ENCODE results near the gene RANBP17.
"Not testable (repeated sequence)": the region's sequence is repeated elsewhere in the genome, so short reads cannot be mapped to it uniquely, and the experiment has no call there.

RANBP17 gene

DNA sequence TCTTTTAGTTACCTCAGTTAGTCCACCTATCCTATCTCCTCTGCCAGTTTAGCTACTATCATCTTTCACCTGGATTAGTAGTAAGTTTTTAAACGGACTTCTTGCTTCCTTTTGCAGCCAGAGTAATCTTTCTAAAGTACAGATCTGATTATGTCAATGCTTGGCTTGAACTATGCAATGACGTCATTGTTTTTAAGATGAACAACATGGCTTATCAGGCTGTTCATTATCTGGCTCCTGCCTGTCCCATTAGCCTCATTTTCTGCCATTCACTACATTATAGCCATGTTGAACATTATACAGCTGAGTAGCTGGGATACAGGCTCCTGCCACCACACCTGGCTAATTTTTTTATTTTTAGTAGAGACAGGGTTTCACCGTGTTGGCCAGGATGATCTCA, 98.7 kb downstream of the RANBP17 start:
- no peak for DNase-seq

DNA sequence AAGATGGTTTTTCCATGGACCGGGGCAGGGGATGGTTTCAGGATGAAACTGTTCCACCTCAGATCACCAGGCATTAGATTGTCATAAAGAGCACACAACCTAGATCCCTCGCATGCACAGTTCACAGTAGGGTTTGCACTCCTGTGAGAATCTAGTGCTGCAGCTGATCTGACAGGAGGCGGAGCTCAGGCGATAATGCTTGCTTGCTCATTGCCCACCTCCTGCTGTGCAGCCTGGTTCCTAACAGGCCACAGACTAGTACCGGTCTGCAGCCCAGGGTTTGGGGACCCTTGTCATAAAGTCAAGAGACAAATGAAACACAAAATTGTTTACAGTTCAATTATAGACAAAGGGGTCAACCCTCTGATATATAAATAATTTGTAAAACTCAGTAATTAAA, 101.7 kb downstream of the RANBP17 start:
- DNase-seq: no peak

DNA sequence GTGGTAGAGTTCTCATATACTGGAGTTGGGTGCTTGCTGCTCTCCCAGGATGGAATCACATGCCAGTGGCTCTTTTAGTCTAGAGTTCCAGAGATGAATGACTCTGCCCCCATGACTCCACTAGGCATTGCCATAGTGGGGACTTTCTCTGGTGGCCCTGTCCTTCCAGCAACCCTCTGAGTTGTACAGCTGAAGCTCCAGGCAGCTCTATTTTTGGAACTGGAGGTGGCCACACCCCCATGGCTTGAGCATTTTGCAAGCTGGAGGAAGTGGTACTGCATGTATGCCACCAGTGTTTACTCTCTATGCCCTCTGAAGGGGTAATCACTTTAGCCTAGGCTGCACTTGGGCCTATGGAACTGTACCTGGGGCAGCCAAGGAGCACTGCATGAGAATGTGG, 112.6 kb downstream of the RANBP17 start:
- no peak for DNase-seq

GRCh38 chr5:170980261-170980660, 118.4 kb downstream of the RANBP17 start:
- not testable (repeated sequence) for DNase-seq

DNA sequence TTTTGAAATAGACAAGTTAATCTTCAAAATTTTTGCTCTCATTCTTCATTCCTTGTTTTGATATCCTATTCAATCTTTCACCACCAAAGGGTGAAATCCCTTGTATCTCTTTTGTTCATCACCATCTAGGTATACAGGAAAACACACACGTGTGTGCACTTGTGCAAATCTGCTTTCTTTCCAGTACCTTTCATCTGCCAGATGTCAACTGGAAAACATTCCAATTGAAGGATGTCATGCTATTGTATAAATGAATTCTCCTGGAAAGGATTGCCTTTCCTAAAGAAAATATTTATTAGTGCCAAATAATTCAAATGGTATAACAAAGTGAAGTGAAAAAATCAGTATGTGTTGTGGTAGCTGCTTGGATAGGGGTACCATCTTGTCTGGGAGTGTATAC, 123.7 kb downstream of the RANBP17 start:
- DNase-seq: no peak

GRCh38 chr5:170986598-170986997, 124.8 kb downstream of the RANBP17 start:
- DNase-seq: peak; percentile 15

DNA sequence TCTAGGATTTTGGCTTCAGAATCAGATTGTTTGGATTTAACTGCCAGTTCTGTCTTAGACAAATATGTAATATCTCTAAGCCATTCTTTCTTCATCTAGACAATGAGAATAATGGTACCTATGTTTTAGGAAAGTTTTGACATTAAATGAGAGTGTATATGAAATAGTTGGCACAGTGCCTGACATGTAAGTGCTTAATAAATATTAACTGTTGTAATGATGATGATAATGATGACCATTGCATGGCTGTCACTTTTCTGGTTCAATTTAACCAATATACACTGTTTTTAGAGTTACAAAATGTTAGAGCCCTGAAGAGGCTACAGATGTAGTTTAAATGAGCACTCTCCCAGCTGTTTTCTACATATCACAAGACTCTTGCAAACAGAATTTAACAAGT, 131.7 kb downstream of the RANBP17 start:
- no peak for DNase-seq

DNA sequence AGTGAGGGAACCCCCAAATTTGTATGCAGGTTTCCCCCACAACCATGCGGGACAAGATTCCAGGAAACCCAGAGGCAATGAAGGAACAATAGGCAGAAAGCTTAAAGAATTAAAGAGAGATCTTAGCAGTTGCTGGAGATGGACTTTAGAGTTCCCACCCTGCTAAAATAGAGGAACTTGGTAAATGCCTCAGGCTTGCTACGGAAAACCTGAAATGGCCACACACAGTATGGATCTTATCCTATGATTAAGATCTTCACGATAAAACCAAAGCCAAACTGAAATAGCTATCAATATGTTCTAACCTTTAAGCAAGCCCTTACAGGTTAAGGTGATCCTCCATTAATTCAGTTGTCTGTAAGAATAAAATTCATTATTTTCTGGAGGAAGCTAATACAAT, 148.3 kb downstream of the RANBP17 start:
- DNase-seq: no peak

- DNase-seq: no peak
Observed at GRCh38 chr5:171010816-171011215, 149.0 kb downstream of the RANBP17 start.

DNA sequence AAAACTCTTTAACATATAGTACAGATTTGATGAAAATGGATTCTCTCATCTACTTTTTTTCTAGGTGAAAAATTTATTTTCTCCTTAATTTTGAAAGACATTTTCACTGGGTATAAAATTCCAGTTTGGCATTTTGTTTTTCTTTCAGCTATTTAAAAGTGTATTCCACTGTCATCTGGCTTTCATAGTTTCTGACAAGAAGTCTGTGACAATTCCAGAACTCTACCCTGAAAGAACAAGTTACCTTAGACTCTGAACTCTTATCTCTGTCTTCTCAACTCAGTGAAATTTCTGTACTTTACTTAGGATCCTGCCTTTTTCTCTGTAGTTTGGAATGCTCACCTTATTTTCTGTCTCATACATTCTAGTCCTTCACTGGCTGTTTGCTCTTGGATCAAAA, 161.7 kb downstream of the RANBP17 start:
- no peak for DNase-seq

DNA sequence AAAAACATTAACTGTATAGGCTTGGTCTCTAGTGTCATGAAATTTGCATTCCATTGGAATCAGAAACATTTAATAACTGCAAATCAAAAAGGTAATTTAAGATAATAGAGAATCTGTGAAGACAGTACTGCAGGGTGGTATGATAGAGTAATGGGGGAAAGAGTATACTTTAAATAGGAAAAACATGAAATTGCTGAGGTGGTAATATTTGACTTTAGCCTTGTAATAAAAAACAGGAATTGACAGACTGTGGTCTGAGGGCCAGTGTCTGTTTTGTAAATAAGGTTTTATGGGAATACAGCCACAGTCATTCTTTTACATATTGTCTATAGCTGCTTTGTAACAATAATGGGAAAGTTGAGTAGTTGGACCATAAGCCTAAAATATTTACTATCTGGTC, 162.3 kb downstream of the RANBP17 start:
- DNase-seq: no peak

GRCh38 chr5:171029401-171029800, 167.6 kb downstream of the RANBP17 start:
- DNase-seq: no peak

DNA sequence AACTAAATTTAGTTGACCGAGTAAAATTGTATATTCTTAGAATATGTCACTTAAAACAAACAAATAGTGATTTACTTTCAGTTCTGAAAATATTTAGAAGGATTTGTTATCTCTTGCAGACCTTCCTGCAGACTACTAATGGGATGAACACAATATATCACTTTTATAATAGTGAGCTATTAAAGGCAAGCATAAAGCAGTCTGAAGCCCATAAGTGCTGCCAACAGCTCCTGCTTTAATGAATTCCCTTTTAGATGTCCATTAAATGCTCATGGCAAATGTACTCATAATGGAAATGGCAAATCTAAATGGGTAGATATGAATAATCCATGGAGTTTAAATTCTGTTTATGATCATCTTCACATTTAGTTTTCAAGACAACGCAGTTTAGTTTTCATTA, 170.2 kb downstream of the RANBP17 start:
- no peak for DNase-seq

- DNase-seq: no peak
Observed at GRCh38 chr5:171032435-171032973, 170.7 kb downstream of the RANBP17 start.

DNA sequence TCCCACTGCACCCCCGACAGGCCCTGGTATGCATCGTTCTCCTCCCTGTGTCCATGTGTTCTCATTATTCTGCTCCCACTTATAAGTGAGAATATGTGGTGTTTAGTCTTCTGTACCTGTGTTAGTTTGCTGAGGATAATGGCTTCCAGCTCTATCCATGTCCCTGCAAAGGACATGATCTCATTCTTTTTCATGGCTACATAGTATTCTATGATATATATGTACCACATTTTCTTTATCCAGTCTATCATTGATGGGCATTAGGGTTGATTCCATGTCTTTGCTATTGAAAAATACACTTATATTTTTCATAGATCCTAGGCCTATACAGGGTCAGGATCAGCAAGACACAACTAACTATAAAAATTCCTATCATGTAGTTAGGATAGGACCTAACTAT, 180.1 kb downstream of the RANBP17 start:
- not testable (repeated sequence) for DNase-seq

DNA sequence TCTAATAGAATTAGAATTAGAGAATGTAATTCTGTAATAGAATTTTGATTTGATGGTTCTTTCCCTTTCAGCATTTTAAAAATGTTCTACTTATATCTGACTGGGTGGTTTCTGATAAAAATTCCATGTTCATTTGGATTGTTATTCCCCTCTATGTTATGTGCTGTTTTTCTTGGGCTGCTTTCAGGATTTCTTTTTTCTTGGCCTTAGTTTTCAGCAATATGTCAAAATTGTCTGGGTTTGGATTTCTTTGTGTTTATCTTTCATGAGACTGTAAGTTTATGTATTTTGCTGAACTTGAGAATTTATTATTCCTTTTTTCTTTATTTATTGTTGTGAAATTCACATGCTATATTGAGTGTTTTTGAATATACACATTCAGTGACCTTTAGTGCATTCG, 189.1 kb downstream of the RANBP17 start:
- no peak for DNase-seq

GRCh38 chr5:171055875-171056454, 194.1 kb downstream of the RANBP17 start:
- DNase-seq: no peak

DNA sequence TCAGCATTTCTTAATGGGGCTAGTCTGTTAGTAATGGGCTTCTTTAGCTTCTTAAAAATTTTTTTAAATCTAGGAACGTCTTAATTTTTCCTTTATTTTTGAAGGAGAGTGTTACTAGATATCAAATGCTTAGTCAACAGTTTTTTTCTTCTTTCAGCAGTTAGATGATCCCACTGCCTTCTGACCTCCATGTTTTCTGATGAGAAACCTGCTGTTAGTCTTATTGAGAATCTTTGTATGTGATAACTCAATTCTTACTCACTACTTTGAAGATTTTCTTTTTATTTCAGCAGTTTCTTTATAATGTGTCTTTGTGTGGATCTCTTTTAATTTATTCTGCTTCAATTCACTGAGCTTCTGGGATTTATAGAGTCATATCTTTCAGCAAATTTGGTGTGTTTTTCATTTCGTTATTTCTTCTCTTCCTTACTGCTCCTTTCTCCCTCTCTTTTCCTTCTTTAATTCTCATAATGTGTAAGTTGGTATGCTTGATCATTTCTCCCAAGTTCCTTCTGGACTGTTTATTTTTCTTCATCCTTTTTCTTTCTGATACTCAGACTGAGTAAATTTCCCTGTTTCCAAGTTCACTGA, 205.8 kb downstream of the RANBP17 start:
- no peak for DNase-seq

- no peak for DNase-seq
Observed at GRCh38 chr5:171074747-171075146, 212.9 kb downstream of the RANBP17 start.

GRCh38 chr5:171080186-171080938, 218.5 kb downstream of the RANBP17 start:
- DNase-seq: no peak

- no peak for DNase-seq
Observed at GRCh38 chr5:171081319-171081718, 219.5 kb downstream of the RANBP17 start.

- no peak for DNase-seq
Observed at GRCh38 chr5:171092194-171092593, 230.4 kb downstream of the RANBP17 start.

- DNase-seq: no peak
Observed at GRCh38 chr5:171093598-171093997, 231.8 kb downstream of the RANBP17 start.

DNA sequence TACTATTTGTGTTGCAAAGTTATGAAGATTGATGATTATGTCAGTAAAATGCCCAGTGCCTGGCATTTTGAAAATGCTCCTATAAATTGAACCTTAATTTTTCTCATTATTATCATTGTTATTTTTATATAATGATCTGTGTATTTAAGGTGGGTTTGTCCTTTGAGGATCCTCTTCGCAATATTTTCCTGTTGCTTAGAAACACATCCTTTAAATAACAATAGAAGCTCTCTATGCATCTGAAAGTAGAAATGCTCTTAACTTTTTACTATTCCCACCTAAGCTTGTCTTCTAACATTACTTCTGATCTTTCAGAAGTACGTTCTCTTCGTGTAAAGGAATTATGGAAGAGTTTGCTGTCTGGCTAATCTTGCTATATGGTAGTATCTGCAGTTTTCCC, 232.5 kb downstream of the RANBP17 start:
- no peak for DNase-seq

All from NCI-H446 treated with DMSO at 0.1 percent for 48 hours (cell line).